Smooth muscle cell (in vitro differentiated cells): ENCODE data around the gene ADD1. TPM values are rescaled to one million over a fixed set of nuclear protein-coding genes. Genes with fewer than 3 reads are reported as not detected.

ENCODE experiments used
- DNase-seq: peaks from one replicate; lab custom pipeline; 2025; ENCODE audit not compliant: unreplicated experiment; lab: John Stamatoyannopoulos, UW
- H2AFZ ChIP-seq: fragments of 200-600 bp; sonication (generic); 2 replicates; pipeline ENCODE4 v1.6.0; 2016; ENCODE audit warnings: antibody characterized with exemption, low read depth, mild to moderate bottlenecking
- H3F3A ChIP-seq: fragments of 200-600 bp; sonication (generic); 2 replicates; pipeline ENCODE4 v1.6.0; 2017; ENCODE audit warnings: antibody characterized with exemption, low read depth
- H3K27ac ChIP-seq: fragments of 200-600 bp; sonication (generic); 2 replicates; pipeline ENCODE4 v1.5.1; 2016; ENCODE audit warnings: low read depth, mild to moderate bottlenecking
- H3K27me3 ChIP-seq: fragments of 200-600 bp; sonication (generic); 2 replicates; pipeline ENCODE4 v1.6.1; 2016; ENCODE audit warnings: low read depth, mild to moderate bottlenecking
- H3K36me3 ChIP-seq: fragments of 200-600 bp; sonication (generic); 2 replicates; pipeline ENCODE4 v1.5.1; 2016; ENCODE audit warnings: low read depth
- H3K4me1 ChIP-seq: fragments of 200-600 bp; sonication (generic); 2 replicates; pipeline ENCODE4 v1.5.1; 2016; ENCODE audit warnings: low read depth
- H3K4me2 ChIP-seq: fragments of 200-600 bp; sonication (generic); 2 replicates; pipeline ENCODE4 v1.6.0; 2016; ENCODE audit warnings: mild to moderate bottlenecking
- H3K4me3 ChIP-seq: fragments of 200-600 bp; sonication (generic); 2 replicates; pipeline ENCODE4 v1.5.1; 2016; ENCODE audit warnings: mild to moderate bottlenecking
- H3K79me2 ChIP-seq: fragments of 200-600 bp; sonication (generic); 2 replicates; pipeline ENCODE4 v1.6.0; 2016; ENCODE audit warnings: low read depth, mild to moderate bottlenecking
- H3K9ac ChIP-seq: fragments of 200-600 bp; sonication (generic); 2 replicates; pipeline ENCODE4 v1.6.0; 2016; ENCODE audit warnings: low read depth
- H3K9me3 ChIP-seq: fragments of 200-600 bp; sonication (generic); replicated peaks from 2 replicates; pipeline ENCODE4 v1.5.1; 2016; ENCODE audit warnings: low read depth
- H4K20me1 ChIP-seq: fragments of 200-600 bp; sonication (generic); 2 replicates; pipeline ENCODE4 v1.6.0; 2016; ENCODE audit warnings: low read depth
- WGBS: methylation state at CpG from one replicate; pipeline ENCODE4 v1.1.7; 2016; ENCODE audit warnings: low lambda C conversion rate; 5-methylcytosine and 5-hydroxymethylcytosine counted together
- polyA plus RNA-seq: library from polyadenylated mRNA; unstranded; fragments of >200 nt; fragmentation: Nextera tagmentation; extraction: Ambion mirVana; gene quantifications from 2 replicates; pipeline ENCODE4 v1.2.1, GENCODE V29; 2016
- total RNA-seq: library from RNA; depleted of rRNA; stranded (reverse); fragments of >200 nt; gene quantifications from 2 replicates; pipeline ENCODE4 v1.2.3, GENCODE V29; 2014
- TF ChIP-seq, protein P1 (sequence below): fragments of 200-600 bp; sonication (generic); IDR thresholded peaks from 2 replicates; pipeline ENCODE4 v1.5.1; 2017; ENCODE audit warnings: borderline replicate concordance, mild to moderate bottlenecking, antibody characterized with exemption; ENCODE audit not compliant: insufficient read depth, poor library complexity, severe bottlenecking

Gene ADD1
- total and polyA plus RNA-seq, 2 experiments from 2014 or later: 109 to 175 TPM

DNA sequence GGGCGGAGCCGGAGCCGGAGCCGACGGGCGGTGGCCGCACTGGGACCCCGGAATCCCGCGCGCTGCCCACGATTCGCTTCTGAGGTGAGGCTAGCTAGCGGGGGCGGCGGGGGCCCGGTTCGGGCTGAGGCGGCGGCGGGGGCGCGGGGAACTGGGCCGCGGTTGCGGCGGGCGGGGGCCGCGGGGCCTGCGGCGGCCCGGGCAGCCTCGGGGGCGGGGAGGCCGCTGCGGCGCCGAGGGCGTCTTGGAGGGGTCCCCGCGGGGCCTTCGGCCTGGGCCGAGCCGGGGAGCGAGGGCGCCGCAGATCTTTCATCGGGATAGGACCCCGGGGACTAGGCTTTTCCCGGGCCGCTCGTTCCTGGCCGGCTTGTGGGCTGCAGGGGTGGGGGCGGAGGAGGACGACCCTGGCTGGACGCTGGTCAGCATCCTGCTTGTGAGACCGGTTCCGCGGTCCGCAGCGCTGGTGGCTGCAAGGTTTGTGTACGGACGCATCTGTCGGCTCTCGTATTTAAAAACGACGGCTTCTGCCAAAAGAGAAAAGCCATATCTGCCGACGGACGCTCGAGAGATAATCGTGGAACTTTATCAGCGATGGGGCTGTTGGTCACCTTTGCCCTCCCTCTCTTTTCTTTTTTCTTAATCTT is 419 bp downstream of the ADD1 start:
- Histone ChIP-seq H3K9me3 (no peaks in the 10 kb centered on the region), H3K4me1 (peaks cover 6% of the 10 kb centered on the region), H4K20me1 (peaks cover 49% of the 10 kb centered on the region), H3K4me2 (peak overlapping the region; percentile 100), H3K27ac (peak overlapping the region; percentile 51), H3F3A (peaks cover 12% of the 10 kb centered on the region), H3K36me3 (no peaks in the 10 kb centered on the region), H3K9ac (peak overlapping the region; percentile 91), H3K79me2 (peaks cover 51% of the 10 kb centered on the region), H2AFZ (peak overlapping the region; percentile 85), H3K4me3 (peak overlapping the region; percentile 96), H3K27me3 (no peaks in the 10 kb centered on the region)
- TF ChIP-seq, protein P1, sequence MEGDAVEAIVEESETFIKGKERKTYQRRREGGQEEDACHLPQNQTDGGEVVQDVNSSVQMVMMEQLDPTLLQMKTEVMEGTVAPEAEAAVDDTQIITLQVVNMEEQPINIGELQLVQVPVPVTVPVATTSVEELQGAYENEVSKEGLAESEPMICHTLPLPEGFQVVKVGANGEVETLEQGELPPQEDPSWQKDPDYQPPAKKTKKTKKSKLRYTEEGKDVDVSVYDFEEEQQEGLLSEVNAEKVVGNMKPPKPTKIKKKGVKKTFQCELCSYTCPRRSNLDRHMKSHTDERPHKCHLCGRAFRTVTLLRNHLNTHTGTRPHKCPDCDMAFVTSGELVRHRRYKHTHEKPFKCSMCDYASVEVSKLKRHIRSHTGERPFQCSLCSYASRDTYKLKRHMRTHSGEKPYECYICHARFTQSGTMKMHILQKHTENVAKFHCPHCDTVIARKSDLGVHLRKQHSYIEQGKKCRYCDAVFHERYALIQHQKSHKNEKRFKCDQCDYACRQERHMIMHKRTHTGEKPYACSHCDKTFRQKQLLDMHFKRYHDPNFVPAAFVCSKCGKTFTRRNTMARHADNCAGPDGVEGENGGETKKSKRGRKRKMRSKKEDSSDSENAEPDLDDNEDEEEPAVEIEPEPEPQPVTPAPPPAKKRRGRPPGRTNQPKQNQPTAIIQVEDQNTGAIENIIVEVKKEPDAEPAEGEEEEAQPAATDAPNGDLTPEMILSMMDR: no peak
- DNase-seq: no peak
- under 1% methylated on average over 39 of the region's 74 CpGs for WGBS

DNA sequence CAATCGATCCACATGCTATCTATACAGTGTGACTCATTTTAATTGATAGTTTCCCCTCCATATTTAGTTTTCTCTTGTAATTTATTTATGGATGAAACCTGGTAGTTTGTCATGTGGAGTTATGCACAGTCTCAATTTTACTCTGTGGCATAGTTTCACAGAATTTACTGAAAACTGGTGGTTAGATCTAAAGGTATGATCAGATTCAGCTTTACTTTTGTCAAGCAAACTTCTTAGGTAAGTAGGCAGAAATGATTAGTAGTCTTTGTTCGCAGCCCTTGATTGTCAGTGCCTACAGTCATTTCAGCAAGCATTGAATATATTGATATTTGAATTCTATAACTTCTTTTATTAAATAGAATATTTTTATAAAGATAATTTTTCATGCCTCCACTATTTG is 2.5 kb downstream of the ADD1 start:
- Histone ChIP-seq H3K27ac (no peak overlapping the region), H4K20me1 (peaks cover 70% of the 10 kb centered on the region)
- 98% methylated on average over 2 of the region's 2 CpGs for WGBS

DNA sequence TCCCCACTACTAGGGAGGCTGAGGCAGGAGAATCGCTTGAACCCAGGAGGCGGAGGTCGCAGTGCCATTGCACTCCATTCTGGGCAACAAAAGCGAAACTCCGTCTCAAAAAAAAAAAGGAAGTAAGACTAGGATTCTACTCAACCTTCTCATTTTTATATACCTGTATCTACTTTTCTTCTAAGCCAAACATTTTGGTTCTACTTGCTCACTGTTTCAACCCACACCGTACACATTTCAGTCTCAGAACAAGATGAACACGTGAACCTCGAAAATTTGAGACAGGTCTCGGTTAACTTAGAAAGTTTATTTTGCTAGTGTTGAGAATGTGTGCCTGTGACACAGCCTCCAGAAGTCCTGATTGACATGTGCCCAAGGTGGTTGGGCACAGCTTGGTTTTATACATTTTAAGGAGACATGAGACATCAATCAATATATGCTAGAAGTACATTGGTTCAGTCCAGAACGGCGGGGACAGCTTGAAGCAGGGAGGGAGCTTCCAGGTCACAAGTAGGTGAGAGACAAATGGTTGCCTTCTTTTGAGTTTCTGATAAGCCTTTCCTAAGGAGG is 3.7 kb downstream of the ADD1 start:
- no peak overlapping the region for H2AFZ ChIP-seq
- no peak for DNase-seq
- H3K79me2 ChIP-seq: peaks cover 81% of the 10 kb centered on the region
- peaks cover 4% of the 10 kb centered on the region for H3K4me1 ChIP-seq
- H4K20me1 ChIP-seq: peaks cover 82% of the 10 kb centered on the region
- no peak overlapping the region for H3K4me3 ChIP-seq
- H3K36me3 ChIP-seq: no peaks in the 10 kb centered on the region
- WGBS: 92% methylated on average over 11 of the region's 11 CpGs
- H3K9me3 ChIP-seq: no peaks in the 10 kb centered on the region
- H3F3A ChIP-seq: peaks cover 15% of the 10 kb centered on the region
- TF ChIP-seq, protein P1: no peak
- H3K4me2 ChIP-seq: no peak overlapping the region
- no peak overlapping the region for H3K27ac ChIP-seq
- no peaks in the 10 kb centered on the region for H3K27me3 ChIP-seq
- no peak overlapping the region for H3K9ac ChIP-seq

More for the DNA sequence above, 2.5 kb downstream of the ADD1 start:
- Histone ChIP-seq H3K4me3 (peak overlapping the region; percentile 96), H3K27me3 (no peaks in the 10 kb centered on the region), H3F3A (peaks cover 19% of the 10 kb centered on the region), H3K9ac (no peak overlapping the region), H3K79me2 (peaks cover 69% of the 10 kb centered on the region), H3K36me3 (no peaks in the 10 kb centered on the region), H2AFZ (no peak overlapping the region), H3K4me2 (peak overlapping the region; percentile 100), H3K4me1 (peaks cover 6% of the 10 kb centered on the region), H3K9me3 (no peaks in the 10 kb centered on the region)
- TF ChIP-seq, protein P1: no peak
- DNase-seq: no peak
